NCI-H146 treated with DMSO at 0.1 percent for 48 hours (cell line): ENCODE results near the gene CTNNA3.

ENCODE experiments used
- DNase-seq: peaks from one replicate; lab custom pipeline; 2025; ENCODE audit not compliant: unreplicated experiment; lab: John Stamatoyannopoulos, UW

Gene CTNNA3

DNA sequence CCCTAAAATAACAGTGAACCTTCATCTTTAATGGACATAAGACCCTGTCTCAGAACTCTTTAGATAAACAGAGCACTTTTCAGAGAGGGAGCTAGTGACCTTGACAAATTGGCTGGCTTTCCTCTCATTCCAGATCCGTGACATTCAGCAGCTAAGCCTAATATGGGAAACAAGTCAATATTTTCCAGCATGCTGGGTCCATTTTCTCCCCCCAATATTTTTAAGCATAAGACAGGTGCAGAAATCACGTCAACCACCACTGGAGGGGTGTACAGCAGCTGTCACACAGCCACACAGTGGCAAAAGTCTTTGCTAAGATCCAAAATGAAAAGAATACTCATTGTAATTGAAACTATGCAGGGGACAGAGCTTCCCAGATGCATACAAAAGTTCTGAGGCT lies 744.1 kb downstream of the CTNNA3 start:
- DNase-seq = no peak

- DNase-seq = no peak
Observed at GRCh38 chr10:66943590-66943989, 752.4 kb downstream of the CTNNA3 start.

DNA sequence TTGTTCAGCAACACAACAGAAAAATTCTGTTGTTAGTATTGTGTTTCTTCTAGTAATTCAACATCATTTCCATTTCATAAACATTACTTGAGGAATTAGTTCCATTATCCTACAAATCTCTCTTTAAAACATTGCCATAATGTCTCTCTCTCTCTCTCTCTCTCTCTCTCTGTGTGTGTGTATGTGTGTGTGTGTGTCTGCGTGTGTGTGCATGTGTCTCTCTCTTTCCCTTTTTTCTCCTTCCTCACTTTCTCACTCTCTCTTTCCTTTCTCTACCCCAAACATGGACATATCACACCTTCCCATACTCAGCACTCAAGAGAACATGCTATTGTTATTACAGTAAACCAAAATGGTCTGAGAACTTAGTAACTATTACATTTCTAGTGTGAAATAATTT lies 753.6 kb downstream of the CTNNA3 start:
- no peak for DNase-seq

DNA sequence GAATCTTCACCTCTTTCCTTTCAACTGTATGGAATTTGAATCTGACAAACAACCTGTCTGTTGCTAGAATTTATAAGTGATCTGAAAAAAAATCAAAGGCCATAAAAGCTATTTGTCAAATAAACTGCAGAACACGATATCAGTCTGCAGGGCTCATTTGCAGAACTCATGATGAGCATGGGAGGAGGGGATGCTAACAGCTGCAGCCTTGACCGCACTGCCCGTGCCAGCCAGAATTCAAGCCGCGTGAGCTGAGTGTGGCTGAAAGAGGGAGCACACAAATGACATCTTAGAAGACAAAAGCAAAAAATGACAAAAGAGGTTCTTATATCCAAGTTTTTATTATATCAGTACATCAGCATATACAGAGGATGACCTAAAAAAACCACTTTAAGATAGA lies 754.5 kb downstream of the CTNNA3 start:
- no peak for DNase-seq

DNA sequence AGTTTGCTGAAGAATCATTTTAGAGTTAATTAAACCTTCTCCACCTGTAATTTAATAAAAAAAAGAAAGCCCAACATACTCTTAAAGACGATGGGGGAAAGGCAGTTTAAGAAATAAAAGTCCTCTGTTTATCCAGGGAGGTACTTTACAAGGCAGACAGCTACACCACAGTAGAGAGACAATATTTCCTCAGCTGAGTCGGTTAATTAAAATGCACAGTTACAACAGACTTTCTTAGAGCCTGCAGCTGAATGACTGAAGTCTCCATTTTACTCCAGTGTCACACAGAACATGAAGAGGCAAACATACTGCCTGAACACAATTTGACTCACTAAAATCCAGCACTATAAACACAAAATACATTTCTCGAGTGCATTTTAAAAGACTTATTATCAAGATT lies 755.0 kb downstream of the CTNNA3 start:
- no peak for DNase-seq

- DNase-seq = no peak
Observed at GRCh38 chr10:66934711-66935110, 761.3 kb downstream of the CTNNA3 start.

DNA sequence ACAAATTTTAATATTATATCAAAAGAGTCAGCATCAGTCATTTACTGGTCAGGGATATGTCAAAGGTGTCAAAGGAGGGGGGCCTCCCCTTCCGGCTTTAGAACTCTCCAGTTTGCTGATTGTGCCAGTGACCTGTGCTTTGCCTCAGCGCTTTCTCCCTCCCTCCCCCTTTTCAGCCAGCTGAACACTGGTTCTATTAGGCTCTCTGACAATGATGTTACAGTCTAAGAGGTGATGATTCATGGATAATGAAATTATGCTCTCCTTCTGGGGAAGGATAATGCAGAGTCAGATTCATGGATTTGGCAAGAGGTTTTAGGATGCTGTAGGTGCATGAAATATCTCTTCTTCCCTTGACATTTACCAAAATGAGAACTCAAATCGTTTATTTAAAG lies 764.0 kb downstream of the CTNNA3 start:
- no peak for DNase-seq

DNA sequence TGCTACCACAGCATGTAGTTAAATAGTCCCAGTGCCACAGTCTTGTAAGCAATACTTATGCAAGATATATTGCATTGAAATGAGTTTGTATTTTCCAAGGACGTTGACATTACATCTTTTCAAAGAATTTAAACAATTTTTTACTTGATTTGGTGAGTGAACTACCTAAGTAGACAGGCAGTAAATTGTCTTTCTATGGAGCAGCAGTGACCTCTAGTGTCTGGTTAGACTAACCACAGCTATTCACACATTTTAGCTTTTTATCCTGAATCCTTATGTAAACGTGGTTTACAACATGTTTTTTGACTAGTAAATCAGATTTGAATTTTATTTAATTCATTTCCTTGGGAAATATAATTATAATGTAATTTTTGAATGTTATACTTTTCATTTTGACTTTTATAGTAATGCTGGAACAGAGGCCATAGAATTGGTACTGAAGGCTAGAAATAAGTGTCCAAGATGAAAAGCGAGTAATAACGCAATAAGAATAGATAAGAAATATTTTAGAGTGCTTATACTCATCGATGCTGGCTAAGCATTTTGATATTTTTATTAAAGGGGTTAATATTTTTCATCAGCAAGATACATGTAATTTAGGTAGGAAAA lies 764.6 kb downstream of the CTNNA3 start:
- peak; percentile 26 for DNase-seq

DNA sequence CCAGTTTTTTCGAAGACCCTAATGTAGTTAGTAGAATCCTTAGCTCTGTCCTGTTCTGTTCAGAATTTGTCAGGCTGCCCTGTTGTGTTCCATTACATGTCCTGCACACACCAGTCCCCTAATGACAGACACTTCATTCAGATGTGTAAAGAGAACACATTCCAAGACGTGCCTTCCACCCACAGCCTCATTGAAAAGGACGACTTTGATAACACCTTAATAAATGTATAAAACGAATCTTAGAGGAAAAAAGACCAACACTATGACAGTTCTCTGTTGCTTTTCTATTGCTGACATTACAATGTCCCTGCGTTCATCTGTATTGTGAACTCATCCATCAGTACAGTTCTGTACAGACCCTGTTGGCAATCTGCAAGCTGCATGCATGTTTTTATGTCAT lies 766.6 kb downstream of the CTNNA3 start:
- DNase-seq = no peak

DNA sequence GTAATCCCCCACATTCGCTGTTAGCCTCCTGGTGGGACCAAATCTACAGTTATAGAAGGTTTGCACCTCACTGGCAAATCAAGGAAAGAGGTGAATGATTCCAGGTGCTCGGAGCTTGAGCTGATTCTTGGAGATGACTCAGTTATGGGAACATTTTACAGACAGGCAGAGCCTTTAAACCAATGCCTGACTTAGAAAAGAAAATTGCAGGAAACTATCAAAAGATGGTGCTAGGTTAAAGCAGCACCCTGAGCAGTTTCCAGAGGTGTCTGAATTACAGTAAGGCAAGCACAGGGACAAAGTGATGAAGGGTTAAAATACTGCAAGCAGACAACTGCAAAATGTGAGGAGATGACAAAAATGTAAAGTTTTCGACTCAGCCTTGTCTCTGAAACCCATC lies 767.2 kb downstream of the CTNNA3 start:
- no peak for DNase-seq

DNA sequence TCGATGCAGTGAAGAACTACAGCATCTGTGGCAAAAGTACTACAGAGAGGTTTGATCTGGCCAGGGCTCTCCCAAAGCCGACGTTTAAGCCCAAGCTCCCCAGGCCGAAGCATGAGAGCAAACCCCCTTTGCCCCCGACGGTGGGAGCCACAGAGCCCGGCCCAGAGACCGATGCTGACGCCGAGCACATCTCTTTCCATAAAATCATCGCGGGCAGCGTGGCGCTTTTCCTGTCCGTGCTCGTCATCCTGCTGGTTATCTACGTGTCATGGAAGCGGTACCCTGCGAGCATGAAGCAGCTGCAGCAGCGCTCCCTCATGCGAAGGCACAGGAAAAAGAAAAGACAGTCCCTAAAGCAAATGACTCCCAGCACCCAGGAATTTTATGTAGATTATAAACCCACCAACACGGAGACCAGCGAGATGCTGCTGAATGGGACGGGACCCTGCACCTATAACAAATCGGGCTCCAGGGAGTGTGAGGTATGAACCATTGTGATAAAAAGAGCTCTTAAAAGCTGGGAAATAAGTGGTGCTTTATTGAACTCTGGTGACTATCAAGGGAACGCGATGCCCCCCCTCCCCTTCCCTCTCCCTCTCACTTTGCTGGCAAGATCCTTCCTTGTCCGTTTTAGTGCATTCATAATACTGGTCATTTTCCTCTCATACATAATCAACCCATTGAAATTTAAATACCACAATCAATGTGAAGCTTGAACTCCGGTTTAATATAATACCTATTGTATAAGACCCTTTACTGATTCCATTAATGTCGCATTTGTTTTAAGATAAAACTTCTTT lies 767.8 kb downstream of the CTNNA3 start:
- DNase-seq = peak; percentile 8

- no peak for DNase-seq
Observed at GRCh38 chr10:66927251-66927935, 768.6 kb downstream of the CTNNA3 start.

DNA sequence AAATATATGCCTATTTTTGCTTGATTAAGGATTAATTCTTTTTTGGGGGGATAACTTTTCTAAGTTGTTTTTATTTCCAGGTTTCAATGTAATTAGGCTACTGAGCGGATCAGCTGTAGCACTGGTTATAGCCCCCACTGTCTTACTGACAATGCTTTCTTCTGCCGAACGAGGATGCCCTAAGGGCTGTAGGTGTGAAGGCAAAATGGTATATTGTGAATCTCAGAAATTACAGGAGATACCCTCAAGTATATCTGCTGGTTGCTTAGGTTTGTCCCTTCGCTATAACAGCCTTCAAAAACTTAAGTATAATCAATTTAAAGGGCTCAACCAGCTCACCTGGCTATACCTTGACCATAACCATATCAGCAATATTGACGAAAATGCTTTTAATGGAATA lies 769.2 kb downstream of the CTNNA3 start:
- DNase-seq = no peak

DNA sequence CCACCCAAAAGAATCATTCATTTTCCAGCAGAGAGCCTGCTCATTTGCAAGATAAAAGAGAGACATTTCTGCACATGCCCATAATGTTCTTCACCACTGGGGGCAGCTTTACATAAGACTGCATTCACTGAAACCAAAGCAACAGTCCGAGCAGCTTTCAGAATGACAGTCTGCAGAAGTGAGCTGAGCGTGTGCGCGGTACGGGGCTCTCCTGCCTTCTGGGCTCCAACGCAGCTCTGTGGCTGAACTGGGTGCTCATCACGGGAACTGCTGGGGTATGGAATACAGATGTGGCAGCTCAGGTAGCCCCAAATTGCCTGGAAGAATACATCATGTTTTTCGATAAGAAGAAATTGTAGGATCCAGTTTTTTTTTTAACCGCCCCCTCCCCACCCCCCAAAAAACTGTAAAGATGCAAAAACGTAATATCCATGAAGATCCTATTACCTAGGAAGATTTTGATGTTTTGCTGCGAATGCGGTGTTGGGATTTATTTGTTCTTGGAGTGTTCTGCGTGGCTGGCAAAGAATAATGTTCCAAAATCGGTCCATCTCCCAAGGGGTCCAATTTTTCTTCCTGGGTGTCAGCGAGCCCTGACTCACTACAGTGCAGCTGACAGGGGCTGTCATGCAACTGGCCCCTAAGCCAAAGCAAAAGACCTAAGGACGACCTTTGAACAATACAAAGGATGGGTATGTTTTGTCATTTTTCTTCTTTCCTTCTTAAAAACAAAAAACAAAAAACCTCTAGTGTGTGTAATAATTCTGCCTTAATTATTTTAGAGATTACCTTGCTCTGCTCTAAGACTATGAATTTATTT lies 769.9 kb downstream of the CTNNA3 start, which contains the start of gene LRRTM3:
TSS of gene LRRTM3 (plus strand) at position 141 of the 820 bp plus-strand sequence.
- DNase-seq = peak; percentile 1

DNA sequence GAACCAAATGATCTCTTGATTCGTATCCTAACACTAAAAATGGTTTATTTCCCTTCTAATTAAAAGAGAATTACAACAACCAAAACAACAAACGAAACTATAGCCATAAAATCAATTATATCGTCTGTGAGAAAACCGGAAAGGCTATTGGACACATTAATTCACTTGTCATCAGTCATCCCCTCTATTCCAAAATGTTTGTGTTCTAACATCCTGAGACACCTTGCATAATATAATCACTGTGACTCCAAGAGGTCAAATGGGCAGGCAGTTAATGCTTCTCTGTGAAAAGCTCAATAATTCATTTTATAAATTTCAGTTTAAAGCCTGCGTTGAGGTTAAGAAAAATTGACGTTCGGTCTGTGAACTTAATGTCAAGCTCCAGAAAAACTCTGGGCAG lies 770.6 kb downstream of the CTNNA3 start:
- DNase-seq = no peak

GRCh38 chr10:66924674-66925345 lies 771.2 kb downstream of the CTNNA3 start:
- DNase-seq = no peak

- no peak for DNase-seq
Observed at GRCh38 chr10:66919248-66919647, 776.7 kb downstream of the CTNNA3 start.

GRCh38 chr10:66917104-66917503 lies 778.9 kb downstream of the CTNNA3 start:
- DNase-seq = no peak

DNA sequence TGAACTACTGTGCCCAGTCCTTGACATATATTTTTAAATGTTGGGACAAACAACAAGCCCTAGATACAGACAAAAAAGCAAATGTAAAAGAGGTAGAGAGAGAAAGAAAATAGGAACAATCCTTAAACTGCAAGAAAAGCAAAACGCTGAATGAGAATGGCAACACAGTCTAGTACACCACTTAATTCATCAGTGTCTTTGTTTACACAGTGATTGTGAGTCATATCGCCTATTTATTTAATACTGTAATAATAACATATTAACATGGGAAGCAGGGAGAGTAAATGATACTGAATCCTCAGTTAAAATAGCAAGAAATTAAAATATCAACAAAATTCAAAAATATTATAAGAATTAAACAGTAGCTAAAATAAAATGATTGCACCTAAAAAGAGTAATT lies 780.0 kb downstream of the CTNNA3 start:
- DNase-seq = no peak

- DNase-seq = no peak
Observed at GRCh38 chr10:66910671-66911070, 785.3 kb downstream of the CTNNA3 start.

DNA sequence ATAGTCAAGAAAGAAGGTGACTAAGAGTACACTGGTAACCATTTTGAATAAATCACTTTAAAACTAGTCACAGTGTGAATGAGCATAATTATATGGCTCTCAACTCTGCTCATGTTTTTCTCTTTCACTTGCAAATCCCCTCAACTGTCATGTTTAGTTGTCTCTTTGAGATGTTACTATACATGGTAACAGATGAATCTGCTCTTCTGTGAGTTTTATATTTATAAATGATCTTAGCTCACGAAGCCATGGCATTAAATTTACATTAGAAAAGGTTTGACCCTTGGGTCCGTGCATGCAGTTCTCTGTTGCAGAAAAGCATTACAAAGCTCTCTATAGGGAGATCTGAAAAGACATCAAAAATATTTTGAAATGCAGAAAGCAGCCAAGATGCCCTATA lies 803.1 kb downstream of the CTNNA3 start:
- no peak for DNase-seq
